HG03460 (cell line): Measurements from ENCODE around the gene ZNF540.
"Not testable (repeated sequence)": the region's sequence is repeated elsewhere in the genome, so short reads cannot be mapped to it uniquely, and the experiment has no call there.

Source experiments
- ATAC-seq: cut with Tn5 transposase; IDR thresholded peaks from one replicate; pipeline ENCODE4 v1.9.1; 2021; ENCODE audit not compliant: unreplicated experiment

ZNF540 gene

DNA sequence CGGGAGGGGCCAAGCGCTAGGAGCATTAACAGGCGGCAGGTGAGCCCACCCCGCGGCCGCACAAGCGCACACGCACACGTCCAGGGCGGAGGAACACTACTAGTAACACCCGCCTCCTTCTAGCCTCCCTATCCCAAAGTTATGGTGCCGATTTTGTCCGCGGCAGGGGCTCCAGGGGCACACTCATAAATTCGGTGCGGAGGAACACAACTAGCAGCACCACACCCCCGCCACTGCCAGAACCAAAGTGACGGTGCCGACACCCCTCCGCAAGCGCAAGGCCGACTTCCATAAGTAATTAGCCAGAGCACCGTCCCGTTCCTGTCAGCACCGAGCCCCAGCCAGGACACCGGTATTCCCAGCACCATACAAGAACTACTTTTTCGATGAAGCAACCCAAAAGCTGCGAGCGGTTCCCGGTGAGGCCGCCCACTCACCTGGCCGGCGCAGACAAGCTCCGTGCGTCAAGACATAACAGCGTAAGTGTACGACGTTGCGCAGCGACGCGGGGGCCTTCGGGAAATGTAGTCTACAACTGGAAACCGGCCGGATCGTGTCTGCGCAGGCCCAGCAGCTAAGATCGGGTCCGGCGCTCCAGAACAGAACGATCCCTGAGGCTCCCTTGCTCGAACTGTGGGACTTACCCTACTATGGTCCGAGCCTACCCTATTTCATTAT is at the start of gene ZNF540, which contains the start of gene ZNF571:
Gene ZNF540 (plus strand): TSS at position 573 of the 678 bp plus-strand sequence. CDS start 3,572 bp downstream, outside the sequence.
Gene ZNF571 (minus strand): TSS at position 489 of the 678 bp plus-strand sequence. CDS start 8,116 bp downstream, outside the sequence.
- ATAC-seq: peak; percentile 97

DNA sequence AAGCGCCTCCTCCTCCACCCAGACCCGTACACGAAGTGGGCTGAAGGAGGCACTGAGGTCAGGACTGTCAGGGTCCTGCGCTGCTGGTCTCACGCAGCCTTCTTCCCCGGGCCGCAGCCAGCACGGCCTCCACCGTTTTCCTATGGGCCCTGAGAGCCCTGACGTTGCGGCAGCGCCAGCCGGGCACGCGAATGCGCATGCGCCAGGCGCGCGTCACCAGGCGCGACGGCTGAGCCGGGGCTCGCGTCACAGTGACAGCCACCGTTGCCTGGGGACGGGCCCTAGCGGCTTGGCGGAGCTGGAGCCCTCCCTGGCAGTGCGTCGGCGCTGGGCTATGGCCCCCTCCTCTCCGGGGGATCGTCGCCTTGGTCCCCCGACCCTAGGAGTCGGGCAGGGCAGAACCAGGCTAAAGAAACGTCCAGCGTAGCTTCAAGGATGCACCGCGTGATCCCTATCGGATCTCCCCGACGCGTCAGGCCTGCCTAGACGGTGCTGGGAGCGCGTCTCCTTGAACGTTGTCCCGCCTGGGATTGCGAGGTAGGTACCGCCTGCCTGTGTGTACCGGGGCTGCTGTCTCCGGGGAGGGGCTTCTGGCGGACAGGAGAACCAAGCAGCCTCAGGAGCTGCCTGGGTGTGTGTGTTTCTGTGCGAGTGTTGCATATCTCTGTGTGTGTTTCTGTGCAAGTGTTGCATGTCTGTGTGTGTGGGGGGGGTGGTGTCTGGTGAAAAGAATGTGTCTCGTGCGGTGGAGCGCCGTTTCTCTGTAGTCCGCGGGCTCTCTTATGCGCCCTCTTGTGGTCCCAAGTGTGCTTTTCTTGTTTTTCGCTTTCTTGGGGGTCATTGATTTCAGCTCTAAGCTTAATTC is 43.3 kb upstream of the ZNF540 start:
- ATAC-seq: no peak

DNA sequence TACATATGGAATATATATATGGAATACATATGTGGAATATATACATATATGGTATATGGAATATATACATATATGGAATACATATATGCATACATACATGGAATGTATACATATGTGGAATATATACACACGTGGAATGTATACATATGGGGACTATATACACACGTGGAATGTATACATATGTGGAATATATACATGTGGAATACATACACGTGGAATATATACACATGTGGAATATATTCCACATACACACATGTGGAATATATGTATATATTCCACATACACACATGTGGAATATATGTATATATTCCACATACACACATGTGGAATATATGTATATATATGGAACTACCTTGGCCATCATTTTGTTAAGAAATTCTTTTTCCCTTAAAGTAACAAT is 31.2 kb upstream of the ZNF540 start:
- no peak for ATAC-seq

DNA sequence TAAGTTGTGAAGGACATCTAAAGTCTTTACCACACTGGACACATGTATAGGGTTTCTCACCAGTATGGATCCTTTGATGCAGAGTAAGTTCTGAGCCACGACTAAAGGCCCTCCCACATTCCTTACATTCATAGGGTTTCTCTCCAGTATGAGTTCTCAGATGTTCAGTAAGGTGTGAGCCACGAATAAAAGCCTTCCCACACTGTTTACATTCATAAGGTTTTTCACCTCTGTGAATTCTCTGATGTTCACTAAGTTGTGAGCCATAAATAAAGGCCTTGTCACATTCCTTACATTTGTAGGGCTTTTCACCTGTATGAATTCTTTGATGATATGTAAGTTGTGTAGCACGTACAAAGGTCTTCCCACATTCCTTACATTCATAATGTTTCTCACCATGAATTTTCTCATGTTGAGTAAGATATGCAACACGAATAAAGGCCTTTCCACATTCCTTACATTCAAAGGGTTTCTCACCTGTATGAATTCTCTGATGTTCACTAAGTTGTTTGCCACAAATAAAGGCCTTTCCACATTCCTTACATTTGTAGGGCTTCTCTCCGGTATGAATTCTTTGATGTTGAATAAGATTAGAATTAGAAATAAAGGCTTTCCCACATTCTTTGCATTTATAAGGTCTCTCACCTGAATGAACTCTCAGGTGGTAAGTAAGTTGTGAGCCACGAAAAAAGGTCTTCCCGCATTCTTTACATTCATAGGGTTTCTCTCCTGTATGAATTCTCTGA is 29.9 kb upstream of the ZNF540 start:
- ATAC-seq: no peak

DNA sequence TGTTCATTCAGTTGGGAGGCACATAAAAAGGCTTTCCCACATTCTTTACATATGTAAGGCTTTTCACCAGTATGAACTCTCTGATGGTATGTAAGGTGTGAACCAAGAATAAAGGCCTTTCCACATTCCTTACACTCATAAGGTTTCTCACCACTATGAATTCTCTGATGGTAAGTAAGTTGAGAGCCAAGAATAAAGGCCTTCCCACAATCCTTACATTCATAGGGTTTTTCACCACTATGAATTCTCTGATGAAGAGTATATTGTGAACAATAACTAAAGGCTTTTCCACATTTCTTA is 29.4 kb upstream of the ZNF540 start:
- no peak for ATAC-seq

DNA sequence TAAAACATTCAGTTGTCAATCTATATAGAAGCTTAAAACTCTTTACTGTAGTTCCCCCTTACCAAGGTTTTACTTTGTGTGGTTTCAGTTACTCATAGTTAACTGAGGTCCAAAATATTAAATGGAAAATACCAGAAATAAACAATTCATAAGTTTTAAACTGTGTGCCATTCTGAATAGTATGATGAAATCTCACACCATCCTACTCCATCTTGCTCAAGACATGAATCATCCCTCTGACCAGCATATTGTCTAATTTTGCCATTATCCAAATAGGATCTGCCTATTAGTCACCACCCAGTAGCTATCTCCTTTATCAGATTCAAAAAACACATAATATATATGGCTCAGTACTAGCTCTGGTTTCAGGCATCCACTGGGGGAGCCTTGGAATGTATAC is 22.5 kb upstream of the ZNF540 start:
- no peak for ATAC-seq

DNA sequence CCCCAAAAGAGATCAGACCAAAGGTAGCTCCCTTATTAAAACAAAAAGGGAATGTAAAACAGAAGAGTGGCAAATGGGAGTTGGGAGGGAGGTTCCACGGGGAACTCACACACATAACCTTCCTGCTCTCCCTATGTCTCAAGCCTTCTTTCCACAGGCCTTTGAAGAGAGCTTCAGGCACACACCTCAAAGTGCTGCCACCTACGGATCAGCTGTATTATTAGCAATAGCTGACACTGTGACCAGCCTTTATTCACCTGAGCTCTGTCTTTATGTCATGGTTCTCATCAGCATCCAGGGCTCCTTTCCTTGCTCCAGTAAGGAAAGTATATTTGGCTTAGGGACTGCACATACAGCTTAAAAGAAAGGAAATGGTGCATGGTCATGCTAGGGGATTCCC is 11.3 kb upstream of the ZNF540 start:
- ATAC-seq: no peak

DNA sequence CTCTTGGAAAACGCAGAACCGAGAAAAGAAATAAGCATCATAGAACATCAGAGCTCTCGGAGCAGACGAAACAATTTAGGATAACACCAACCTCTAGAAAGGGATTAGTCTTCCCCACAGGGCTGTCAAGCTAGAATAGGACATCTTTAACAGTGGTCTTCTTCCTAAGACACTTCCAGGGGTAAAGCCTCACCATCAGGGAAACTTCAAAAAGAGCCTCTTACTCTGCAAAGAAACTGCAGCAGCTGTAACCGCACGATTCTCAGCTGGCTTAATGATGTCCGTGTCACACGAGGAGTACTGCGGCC is 726 bp upstream of the ZNF540 start:
- ATAC-seq: no peak

DNA sequence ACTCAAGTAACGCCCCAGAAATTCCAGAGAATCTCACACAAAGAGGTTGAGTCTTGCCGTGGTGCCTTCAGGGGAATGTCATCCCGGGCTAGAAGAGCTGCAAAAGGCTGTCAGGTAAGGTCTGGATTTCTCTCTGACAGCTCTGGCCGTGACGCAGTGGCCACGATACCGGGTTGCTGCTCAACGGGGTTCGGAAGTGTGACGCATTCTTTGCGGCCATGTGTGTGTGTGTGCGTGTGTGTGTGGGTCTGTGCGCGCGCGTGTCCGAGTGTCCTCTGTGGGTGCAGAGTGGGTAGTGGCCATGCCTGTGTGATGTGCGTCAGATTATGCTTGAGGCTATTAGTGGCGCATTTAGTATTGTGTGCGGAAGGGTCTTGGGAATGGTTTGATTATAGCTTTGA is 306 bp downstream of the ZNF540 start:
- ATAC-seq: peak; percentile 21

DNA sequence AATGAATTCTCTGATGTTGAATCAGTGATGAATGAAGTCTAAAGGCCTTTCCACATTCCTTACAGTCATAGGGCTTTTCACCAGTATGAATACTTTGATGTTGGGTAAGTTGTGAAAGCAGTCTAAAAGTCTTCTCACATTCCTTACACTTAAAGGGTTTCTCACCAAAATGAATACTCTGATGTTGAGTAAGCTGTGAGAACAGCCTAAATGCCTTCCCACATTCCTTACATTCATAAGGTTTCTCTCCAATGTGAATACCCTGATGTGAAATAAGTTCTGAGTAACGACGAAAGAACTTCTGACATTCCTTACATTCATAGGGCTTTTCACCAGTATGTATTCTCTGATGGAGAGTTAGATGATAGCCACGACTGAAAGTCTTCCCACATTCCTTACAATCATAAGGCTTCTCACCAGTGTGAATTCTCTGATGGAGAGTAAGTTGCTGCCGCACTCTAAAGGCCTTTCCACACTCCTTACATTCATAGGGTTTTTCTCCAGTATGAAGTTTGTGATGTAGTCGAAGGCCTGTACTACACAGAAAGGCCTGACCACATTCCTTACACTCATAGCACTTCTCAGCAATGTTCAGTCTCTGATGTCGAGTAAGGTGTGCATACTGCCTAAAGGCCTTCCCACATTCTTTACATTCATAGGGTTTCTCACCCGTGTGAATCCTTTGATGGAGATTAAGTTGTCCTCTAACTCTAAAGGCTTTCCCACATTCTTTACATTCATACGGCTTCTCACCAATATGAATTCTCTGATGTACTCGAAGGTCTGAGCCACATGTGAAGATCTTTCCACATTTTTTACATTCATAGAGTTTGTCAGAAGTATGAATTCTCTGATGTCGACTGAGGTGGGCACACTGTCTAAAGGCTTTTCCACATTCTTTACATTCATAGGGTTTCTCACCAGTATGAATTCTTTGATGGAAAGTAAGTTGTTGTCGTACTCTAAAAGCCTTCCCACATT is 40.7 kb downstream of the ZNF540 start:
- no peak for ATAC-seq

DNA sequence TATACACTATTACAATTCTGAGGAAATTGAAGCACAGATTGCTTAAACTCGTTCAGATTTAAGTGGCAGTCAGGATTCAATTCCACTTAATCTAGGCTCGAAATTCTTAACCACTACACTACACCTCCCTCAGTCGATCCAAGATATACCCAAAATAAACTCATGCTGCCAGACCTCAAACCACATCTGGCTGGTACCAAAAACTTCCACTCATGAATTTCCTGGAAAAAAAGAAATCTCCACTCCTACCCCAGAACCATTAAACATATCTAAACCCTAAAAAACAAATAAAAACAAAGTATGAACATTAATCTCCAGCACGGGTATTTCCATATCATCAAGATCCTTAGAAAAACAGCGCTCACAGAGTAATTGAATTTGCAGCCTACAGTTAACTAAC is 59.4 kb downstream of the ZNF540 start:
- no peak for ATAC-seq

DNA sequence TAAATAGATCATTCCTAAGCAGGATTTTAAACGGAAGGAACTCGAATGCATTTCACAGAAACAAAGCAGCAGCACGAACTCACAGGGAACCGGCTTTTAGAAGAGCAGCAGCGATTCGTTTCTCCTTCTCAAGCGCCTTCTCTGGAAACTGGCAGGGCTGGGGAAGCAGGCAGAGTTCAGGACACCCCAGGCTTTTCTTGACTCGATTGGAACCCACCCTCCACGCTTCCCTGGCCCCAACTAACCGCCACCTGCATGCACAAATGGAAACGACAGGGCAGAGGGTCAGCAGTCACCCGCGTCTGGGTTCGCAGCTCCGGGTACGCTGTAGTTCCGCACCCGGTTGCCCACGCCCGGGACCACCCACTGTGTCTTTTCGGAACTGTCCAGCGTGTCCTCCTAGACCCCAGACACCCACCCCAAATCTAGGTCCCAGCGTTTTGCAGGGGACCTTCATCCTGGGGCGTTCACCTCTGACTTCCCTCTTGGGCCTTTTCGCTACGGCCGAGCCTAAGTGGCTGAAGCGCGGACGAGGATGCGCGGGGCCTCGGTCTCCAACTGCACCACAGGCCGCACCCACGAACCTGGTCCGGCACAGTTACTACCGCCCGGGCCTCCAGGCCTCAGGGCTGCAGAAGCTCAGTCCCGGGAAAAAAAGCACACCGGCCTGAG is 60.1 kb downstream of the ZNF540 start:
- ATAC-seq: peak; percentile 43

DNA sequence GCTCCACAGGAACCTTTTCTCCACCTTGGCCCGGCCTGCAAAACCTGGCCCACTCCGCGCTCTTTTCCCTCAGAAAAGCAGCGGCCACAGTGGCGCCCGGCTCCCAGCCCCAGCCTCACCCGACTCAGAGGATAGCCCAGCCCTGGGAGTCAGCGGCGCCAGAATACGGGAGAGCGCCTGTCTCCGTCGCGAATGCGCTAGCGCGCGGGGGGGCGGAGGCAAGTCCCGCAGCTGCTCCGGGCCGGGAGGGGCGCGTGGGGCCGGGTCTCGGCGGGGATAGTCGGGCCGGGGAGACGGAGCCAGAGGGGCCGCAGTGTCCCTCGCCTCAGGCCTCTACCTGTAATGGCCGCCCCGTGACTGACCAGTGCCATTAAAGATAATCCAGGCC is 60.6 kb downstream of the ZNF540 start, which contains the start of gene ZFP30:
Gene ZFP30 (minus strand): TSS at position 165 of the 388 bp plus-strand sequence. CDS start 7,643 bp downstream, outside the sequence.
- ATAC-seq: peak; percentile 52

DNA sequence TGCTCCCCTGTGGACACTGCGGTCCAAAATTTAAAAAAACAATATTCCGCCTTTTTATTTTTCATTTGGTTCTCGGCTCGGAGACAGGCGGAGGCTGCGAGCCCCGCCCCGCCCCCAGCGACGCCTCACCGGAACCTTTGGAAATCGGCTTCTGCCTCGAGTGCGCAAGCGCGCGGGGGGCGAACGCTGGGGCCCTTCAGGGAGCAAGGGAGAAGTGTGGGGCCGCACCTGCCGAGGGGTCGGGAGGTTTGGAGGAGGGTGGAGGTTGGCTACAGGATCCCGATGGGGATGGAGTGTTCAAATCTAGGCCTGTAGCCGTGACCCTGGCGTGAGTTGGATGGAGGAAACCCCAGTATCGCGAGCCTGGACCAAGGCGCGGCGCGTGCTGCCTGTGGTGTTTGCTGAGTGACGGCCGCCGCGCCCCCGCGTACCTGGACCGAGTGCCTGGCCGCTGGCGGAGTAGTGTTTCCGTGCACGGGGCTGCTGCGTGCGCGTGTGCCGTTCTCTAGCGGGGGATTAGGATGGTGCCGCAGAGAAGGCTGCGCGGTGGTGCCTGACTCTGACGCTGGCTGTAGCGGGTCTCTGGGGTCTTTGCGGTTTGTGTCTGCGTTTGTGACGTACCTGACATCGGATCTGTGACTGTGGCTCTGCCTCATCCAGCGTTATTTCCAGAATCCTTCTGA is 61.2 kb downstream of the ZNF540 start:
- peak; percentile 55 for ATAC-seq

DNA sequence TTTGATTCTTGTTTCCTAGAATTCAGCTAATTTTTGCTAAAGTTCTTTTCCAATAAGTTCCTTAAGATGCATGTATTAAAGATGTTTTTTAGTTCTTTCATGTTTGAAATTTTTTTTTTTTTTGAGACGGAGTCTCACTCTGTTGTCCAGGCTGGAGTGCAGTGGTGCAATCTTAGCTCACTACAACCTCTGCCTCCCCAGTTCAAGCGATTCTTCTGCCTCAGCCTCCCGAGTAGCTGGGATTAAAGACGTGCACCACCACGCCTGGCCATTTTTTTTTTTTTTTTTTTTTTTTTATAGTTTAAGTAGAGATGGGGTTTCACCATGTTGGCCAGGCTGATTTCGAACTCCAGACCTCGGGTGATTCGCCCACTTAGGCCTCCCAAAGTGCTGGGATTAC is 62.5 kb downstream of the ZNF540 start:
- ATAC-seq: not testable (repeated sequence)
